Hepatocyte (in vitro differentiated cells): Measurements from ENCODE around the gene SLC2A10.

ENCODE experiments used
- EZH2phosphoT487 ChIP-seq: fragments of 200-600 bp; sonication (generic); IDR thresholded peaks from one replicate; pipeline ENCODE4 v1.6.1; 2018; ENCODE audit warnings: antibody characterized with exemption, mild to moderate bottlenecking, low read depth, moderate library complexity; ENCODE audit not compliant: unreplicated experiment, severe bottlenecking
- TF ChIP-seq, protein P1 (sequence below): fragments of 200-600 bp; sonication (generic); IDR thresholded peaks from 2 replicates; pipeline ENCODE4 v1.5.1; 2016; ENCODE audit warnings: antibody characterized with exemption, mild to moderate bottlenecking; ENCODE audit not compliant: poor library complexity

DNA sequence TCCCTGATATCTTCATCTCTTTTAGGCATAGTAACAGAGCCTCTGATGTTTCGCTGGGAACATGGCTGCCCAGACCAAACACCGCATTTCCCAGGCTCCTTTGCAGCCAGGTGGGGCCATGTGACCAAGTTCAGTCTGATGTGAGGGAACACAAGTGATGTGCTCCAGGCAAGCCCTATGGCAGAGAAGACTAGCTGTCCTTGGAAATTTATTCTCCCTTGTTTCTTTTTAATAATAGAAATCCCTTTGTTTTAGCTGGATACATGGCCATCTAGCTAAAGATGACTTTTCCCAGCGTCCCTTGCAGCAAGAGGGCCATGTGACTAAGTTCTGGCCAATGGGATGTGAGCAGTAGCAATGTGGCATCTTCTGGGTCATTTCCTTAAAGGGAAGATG lies 30.8 kb downstream of the SLC2A10 start:
- TF ChIP-seq, protein P1, sequence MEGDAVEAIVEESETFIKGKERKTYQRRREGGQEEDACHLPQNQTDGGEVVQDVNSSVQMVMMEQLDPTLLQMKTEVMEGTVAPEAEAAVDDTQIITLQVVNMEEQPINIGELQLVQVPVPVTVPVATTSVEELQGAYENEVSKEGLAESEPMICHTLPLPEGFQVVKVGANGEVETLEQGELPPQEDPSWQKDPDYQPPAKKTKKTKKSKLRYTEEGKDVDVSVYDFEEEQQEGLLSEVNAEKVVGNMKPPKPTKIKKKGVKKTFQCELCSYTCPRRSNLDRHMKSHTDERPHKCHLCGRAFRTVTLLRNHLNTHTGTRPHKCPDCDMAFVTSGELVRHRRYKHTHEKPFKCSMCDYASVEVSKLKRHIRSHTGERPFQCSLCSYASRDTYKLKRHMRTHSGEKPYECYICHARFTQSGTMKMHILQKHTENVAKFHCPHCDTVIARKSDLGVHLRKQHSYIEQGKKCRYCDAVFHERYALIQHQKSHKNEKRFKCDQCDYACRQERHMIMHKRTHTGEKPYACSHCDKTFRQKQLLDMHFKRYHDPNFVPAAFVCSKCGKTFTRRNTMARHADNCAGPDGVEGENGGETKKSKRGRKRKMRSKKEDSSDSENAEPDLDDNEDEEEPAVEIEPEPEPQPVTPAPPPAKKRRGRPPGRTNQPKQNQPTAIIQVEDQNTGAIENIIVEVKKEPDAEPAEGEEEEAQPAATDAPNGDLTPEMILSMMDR = no peak
- no peak for TF ChIP-seq EZH2phosphoT487
